Stimulated activated CD4-positive, alpha-beta T cell treated with anti-CD3 and anti-CD28 coated beads, Interleukin-15, amount 100 ng/mL, for 24 hours (primary cell): ENCODE results near the gene CAMKK1.

Experiments
- DNase-seq: peaks from one replicate; pipeline ENCODE4 v3.0.0-alpha.2; 2020

Gene CAMKK1

DNA sequence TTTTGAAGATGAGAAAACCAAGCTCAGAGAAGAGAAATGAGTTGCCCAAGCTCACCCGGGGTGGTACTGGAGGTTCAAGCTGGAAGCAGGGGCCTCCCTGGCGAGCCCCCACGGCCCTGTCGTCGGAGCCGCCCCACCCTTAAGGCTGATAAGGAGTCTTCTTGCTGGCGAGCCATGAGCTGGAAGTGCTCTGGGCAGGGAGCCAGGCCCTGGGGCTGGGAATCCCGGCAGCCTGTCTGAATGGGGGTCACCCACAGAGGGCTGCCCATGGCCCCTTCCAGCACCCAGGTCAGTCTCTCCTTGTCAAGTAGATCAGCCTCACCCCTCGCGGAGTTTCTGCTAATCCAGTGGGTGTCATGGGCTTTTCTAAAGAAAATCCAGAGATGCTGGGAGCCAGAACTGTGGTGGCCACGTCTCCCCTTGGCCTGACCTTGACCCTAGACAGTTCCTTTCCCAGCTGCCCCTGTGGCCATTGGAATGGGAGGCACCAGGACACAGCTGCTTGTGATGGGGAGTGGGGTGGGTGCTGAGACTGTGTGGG is 24.6 kb upstream of the CAMKK1 start:
- DNase-seq, result no peak

DNA sequence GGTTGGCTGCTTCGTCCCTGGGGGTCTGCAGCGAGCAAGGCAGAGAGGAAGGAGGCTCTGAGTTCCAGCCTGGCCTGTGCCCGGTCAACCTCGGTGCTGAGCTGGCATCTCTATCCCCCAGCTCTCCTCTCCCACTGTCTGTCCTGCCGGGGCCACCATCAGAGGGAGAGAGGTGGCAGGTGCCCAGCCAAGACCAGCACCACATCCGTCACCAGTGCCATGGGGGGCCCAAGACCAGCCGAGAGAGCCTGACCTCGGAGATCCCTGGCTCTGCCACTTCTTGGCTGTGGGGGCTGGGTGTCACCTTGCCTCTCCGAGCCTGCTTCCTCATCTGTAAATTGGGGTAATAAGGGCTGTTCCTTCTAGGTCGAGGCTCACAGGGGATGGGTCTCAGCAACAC is 24.0 kb upstream of the CAMKK1 start:
- DNase-seq, result no peak

DNA sequence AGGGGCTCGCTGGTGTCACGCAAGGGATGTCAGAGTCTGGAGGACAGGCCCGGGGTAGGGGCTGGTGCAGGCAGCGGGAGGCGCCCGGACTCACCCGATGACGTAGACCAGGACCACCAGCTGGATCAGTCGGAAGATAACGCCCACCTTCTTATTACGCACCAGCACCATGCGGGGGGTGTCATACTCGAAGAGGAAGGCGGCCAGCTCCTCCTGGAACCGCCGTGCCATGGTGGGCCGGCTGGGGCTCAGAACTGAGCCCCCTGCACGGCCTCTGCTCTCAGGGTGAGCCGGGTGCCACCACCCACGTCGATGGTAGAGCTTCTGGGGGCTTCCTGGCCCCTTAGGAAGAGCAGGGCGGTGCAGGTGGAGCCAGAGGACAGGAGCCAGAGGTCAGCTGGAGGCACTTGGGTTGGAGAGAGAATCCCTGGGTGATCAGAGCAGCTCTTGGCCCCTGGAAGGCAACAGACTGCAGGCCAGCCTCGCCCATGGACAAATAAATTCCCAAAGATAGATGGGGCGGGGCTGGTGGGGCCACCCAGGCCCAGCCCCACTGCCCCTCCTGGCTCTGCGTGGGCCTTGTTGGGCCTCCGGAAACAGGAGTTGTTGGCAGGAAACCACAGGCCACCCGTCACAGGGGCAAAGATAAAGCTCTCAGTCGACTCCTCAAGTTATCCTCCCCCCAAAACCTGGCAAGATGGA is 23.3 kb upstream of the CAMKK1 start, which contains the start of gene P2RX1:
Gene P2RX1, minus strand, starts transcription at position 471 of the 702 bp plus-strand sequence. Its CDS starts 240 bp downstream, at position 231.
- DNase-seq, result peak; percentile 50

DNA sequence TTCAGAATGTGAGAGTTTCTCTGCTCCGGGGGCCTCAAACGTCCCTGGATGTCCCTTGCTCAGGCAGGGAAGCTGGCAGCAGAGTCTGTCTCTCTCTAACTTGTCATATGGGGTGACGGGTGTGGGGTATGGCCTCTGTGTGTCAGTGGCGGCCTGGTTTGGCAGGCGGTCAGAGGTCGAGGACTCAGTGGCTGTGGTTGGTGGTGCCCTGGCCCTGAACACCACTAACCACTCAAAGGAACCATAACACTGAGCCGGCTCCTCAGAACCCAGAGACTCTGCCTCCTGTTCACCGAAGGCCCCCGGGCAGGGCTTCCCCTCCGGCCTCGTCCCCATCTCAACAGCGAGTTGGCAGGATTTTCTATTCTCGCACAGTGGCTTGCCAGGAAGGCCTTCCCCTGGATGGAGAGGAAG is 22.7 kb upstream of the CAMKK1 start:
- no peak for DNase-seq

DNA sequence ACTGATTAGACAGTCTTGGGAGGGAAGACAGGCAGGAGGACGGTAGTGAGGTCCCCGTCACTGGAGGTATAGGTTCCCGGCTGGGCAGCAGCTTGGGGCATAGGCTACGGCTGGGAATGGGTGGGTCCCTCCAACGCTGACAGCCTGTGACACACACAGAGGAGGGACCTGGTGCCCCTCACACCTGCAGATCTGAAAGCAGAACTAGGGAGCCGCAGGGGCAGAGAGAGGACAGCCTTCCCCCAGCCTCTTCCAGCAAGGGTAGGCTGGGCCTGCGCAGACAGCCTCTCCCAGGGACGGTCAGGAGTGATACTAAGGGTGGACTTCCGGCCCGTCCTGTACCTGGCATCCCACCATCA is 21.4 kb upstream of the CAMKK1 start:
- DNase-seq, result no peak

DNA sequence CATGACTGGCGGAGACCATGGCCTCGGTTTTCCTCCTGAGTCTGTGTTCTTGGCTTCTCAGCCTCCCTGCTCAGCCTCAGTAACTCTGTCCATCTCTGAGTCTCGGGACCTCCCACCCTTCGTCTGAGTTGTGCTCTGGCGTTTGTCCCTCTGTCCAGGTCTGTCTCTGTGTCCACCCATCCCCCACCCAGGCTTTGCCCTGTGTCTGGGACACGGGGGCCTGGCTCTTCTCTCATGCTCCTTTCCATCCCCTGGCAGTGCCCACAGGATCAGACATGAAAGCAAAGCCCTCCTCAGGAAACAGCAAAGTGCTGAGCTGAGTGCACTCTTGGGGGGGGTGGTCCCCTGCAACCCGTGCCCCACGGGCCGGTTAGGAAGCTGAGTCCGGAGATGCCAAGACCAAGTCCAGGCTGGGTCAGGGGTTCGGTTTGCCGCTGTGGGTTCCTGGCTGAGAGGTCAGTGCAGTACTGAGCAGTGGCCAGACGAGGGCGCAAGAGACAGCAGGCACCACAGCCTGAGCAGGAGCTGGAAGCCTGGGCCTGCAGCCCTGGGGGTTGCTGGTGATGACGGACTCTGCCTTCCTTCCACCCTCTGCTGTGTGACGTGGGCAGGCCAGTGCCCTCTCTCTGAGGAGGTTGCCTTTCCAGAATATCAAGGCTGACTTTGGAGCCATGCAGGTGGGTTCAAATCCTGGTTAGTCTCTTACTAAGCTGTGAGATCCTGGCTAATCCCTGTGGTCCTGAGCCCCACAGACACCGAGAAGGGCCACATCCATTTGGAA is 20.9 kb upstream of the CAMKK1 start:
- DNase-seq, result peak; percentile 86

DNA sequence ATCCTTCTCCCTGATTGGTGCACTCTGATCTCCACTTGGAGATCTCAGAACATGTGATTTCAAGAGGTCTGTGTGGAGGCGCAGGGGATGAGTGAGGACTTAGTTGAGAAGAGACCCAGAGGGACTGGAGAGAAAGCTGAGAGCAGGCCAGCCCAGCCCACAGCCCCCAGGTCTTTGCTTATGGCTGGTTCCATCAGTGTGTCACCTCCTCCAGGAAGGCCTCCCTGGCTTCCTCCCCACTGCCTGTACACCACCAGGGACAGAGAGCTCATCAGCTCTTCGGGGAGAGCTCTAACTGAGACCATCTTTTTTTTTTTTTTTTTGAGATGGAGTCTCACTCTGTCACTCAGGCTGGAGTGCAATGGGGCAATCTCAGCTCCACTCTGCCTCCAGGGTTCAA is 20.0 kb upstream of the CAMKK1 start:
- no peak for DNase-seq

DNA sequence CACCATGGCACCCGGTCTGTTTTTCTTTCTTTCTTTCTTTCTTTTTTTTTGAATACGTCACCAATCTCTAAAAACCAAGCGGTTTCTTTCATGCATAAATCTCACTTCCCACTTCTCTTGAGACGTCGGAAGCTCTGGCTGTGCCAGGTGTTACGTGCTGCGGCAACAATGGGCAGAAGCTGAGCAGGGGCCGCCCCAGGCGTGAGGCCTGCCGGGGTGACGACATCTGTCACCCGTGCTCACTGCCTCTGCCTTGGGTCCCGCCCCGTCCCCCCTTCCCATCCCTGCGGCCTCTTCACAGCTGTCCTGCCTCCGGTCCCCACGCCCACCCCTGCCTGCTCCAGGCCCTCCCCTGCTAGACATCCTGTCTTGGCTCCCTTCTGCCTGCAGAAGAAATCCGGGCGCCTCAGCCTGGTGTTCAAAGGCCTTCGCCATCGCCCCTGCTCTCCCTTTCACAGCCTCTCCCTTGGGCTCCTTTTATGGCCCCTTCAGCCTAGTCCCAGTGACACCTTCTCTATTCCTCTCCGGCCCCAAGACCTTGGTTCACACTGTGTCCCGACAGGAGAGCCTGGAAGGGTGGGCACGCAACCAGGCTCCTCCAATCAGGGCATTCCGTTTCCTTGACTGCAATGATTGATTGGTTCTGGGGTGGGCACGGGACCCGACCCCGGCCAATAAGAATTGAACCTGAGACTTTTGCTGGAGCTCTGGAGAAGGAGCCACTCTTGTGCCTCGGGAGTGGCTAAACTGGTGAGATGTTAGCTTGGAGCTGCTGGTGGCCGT is 18.6 kb upstream of the CAMKK1 start:
- DNase-seq, result peak; percentile 84

DNA sequence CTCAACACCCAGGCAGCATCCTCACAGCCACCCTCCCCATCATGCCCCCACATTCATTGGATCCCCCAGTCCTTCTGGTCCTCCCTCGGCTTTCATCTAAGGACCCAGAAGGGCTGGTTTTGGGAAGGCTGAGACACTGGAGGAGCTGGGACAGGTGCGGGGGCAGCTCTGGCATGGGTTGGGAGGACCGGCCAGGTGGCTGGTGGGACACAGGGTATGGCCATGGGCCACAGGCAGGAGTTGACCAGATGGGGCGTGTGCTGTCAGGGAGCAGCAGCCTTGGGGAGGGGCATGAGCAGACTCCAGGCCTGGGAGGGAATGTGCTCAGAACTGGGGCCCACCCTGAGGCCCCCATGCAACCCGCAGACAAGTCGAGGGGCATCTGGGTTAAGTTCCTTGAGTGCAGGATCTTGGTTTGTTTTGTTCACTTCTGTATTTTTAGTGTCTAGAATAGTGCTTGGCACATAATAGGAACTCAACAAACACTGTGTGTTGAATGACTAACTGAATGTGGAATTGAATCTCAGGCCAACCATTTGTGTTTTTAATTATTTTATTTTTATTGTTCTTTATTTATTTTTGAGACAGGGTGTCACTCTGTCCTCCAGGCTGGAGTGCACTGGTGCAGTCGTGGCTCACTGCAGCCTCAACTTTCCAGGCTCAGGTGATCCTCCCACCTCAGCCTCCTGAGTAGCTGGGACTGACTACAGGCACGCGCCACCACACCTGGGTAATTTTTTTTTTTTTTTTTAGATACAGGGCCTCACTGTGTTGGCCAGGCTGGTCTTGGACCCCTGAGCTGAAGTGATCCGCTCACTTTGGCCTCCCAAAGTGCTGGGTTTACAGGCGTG is 17.8 kb upstream of the CAMKK1 start:
- DNase-seq, result no peak

DNA sequence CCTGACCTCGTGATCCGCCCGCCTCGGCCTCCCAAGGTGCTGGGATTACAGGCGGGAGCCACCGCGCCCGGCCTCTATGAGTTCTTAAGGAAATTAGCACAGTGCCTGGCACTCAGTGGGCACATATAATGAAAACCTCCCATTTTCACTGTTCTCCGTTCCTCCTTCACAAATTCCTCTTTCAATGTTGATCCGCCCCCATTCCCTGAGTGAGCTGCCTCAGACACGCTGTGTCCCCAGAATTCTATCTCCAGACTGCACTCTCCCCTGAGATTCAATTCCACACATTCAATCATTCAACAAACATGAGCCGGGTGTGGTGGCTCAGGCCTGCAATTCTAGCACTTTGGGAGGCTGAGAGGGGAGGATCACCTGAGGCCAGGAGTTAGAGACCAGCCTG is 16.4 kb upstream of the CAMKK1 start:
- DNase-seq, result no peak

DNA sequence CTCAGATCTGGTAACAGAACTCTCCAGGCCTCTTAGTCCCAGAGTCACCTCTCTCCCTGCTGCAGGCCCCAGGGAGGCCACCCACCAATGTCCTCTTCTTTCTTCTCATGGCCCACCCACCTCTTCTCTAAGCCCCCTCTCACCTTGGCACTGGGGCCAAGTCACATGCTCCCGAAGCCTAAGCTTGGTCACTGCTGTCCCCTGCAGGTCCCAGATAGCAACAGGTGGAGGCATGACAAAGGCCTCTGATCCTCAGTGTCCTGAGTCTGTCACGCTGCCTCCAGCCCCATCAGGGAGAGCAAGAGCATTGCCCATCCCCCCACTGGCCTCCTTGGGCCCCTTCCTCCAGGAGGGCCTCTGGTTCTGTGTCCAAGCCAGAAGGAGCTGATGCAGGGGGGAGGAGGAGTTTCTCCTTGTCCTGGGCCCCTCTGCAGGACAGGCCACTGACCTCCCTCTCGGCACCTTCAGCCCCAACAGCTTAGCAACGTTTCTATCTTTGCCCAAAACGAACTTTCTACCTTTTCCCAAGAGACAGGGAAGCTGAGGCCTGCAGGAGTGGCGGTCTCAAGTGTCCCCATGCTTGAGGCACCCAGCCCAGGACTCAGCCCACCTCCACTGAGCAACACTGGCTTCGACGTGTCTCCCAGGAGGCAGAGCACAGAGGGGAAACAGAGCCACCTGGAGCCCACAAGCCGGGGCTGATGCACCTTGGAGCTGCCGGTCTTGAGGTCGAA is 14.8 kb upstream of the CAMKK1 start:
- no peak for DNase-seq

DNA sequence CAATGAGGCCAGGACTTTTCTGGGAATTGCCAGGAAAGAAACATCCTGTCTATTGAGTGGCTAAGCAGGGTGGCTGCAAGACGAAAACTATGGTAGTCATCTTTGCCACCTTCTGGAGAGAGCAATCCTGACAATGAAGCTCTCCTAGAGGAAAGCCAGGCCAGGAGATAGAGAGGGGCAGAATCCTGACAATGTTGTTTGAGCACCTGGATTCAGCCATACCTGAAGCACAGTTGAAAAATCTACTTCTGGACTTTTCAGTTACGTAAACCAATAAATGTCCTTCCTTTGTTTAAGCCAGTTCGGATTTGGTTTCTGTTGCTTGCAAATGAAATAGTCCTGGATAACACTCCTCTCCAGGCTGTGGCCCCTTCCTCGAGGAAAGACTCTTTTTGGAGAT is 14.0 kb upstream of the CAMKK1 start:
- DNase-seq, result no peak

DNA sequence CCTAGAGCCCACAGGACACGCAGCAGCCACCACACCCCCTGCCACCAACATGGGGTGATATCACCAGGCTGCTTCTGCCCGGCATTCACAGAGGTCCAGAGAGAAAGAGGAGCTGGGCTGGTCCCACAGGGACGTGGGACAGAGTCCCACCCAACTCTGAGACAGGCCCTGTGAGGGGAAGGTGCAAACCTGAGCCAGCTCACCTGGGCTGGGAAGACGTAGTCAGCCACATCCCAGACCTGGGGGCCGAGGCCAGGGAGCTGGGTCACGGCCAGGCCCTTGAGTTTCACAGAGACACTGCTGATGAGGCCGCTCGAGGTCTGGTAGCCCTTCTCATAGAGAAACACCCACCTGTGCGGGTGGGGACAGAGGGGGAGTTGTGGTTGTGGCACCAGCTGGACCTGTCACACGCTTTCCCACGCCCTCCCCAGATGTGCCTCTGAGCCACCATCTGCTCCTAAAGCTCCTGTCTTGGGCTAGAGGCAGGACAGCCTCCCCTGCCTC is 12.2 kb upstream of the CAMKK1 start:
- no peak for DNase-seq

DNA sequence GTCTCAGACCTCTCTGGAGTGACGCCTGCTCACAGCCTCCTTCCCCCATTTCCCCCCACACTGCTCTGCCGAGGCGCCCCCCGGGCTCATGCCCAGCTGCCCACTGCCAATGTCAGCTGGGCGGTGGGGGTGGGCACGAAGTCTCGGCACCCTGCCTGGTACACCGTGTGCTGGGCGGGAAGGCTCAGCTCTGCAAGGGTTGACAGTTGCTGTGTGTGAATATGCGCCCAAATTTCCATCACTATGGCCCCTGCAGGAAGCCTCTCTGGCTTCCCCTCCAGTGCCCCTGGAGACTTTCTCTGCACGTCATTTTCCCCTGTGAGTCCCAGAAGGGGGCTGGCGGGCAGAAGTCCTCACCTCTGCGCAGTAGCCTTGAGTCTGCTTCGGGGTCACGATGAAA is 11.6 kb upstream of the CAMKK1 start:
- no peak for DNase-seq

DNA sequence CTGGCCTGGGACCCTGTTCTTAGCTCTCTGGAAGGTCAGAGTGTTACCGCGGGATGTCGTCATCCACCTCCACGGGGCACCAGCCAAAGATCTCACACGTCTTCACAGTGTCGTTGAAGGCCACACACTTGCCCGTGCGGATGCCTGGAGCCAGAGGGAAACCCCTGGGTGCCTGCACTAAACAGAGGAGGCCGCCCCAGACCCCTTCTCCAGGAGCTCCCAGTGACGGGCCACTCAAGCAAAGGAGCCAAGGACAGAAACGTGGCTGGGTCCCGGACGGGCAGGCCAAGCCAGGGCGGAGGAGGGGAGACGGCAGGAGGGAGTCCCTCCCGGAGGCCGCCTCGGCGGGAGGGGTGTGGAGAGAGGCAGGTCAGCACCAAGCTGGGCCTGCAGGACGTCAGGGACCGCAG is 11.0 kb upstream of the CAMKK1 start:
- DNase-seq, result no peak

DNA sequence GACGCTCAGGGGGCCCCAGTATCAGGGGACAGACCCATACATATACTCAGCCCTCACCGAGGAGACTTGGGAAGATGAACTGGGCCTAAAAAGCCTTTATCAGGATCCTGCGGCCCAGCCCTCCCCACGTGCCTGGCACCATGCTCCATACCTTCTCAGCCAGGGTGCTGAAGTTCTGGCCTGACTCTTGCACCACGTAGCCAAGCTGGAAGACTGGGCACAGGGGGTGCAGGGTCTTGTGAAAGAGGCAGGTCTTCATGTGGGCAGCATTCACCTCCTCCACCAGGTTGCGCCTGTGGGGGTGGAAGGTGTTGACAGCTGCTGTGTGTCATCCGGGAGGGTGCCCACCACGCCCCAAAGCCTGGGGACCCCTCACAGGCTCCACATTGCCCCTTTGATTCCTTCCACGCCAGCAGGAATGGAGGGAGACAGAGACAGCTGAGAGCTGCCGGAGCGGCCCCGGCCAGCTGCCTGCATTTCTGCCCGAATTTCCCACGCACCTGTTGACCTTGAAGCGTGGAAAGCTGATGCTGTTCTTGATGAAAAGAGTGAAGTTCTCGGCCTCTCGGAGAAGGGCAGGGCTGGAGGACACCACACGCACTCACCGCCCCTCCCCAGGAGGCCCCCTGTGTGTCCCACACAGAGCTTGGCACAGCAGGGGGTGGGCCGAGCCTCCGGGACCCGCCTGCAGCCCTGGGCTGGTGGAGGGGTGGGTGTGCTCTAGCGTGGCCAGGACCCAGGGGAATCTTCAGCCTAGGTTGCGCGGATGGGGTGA is 10.4 kb upstream of the CAMKK1 start:
- no peak for DNase-seq

DNA sequence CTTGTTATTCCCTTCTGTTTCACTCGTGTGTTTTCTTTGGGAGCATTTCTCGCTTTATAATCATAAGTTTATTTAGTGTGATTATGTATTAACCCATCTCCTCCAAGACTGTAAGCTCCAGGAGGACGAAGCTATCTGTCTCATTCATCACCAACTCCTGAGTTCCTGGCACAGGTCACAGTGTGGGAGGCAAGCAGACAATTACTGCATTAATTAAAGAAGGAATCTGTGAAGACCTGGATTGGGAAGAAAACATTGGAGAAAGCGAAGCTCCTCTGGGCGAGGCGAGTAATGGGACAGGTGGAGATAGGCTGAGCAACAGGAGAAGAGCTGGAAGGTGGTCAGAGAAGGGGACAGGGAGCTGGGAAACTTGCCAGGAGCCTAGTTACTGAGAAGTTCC is 7.8 kb upstream of the CAMKK1 start:
- no peak for DNase-seq

DNA sequence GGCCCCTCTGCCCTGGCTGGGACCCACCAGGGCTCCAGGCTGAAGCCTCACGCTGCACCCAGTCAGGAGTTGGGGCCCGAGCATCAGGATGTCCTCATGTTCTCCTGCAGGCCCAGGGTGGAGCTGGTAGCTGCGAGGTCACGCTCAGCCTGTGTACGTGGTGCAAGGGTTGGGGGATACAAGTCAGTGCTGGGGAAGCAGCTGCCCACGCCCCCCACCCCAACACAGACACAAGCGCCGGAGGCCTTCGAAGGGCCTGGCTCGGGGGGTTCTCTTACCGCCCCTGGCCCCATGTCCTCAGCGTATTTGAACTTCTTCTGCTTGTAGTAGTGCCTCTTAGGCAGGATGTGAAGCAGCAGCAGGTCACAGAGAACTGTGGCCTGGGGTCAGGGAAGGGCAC is 4.9 kb upstream of the CAMKK1 start:
- DNase-seq, result no peak

DNA sequence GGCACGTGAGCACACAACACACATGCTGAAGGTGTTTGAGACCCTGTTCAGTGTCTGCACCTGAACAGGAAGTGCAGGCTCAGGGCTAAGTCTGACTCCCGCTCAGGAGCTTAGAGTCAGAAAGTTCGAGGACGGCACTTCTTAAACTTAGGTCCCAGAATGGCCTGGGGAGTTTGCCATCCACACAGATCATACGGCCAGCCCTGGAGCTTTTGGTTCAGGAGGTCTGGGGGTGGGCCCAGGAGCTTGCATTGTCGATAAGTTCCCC is 4.0 kb upstream of the CAMKK1 start:
- DNase-seq, result no peak

DNA sequence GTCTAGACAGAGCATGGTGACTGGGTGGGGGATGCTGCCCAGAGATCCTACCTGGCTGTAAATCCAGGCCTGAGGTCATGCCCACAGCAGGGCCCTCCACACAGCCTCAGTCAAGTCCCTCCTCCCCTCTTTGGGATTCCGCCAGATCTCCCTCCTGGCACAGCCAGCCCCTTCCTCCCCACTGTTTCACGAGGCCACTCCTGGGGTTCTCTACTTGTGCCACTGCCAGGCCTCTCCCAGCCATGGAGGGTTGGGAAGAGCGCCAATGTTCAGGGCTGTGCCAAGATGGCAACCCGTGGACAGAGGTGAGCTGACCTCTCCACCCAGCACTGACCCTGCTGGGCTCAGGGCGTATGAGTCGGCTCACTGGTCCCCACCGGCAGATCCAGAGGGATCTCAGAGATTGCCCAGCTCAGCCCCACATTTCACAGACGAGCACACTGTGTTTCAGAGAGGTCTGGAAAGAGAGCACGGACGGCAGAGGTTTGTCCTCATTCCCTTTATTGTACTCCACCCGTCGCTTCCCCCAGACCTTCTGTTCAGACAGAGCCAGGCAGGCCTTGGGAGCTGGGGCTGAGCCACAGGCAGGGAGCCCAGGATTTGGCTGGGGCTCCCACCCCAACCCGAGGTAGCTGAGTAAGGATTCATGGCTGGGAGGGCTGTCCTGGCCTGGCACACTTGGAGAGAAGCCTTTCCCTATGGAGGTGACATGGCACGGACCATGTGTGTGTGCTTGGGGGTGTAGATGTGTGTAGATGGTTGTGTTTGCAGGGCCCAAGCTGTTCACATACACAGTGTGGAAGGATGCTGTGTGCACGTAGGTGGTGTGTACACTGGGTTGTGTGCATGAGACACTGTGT is 3.5 kb upstream of the CAMKK1 start:
- DNase-seq, result no peak
